Measurements from ENCODE around the gene IL1R2.

DNA sequence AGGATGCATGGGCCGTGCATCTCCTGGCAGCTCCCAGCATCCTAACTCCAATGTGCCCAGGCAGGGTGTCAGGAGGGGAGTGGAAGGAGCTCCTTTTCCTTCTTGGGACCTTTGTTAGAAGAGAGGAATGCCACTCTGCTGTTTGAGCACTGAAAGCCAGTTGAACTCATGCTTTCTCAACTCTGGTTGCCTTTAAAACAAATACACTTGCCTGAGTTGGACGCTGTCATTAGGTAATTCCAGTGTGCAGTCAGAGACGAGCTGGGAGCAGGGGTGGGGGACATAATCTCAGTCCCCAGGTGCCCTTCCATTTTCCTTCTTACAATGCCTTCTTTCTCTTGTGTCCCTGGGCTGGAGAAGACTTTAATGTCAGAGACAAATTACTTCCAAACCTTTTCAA is 44.4 kb upstream of the IL1R2 start:
- no peak for TF ChIP-seq POLR2A (IDR thresholded peaks at IDR 0.05; ENCODE audit: low read depth, low read length)
- no peak for TF ChIP-seq POLR2AphosphoS5 (IDR thresholded peaks at IDR 0.05; ENCODE audit: low read depth, low read length)

Measured in GM12892 (cell line).